ENCODE results near the gene CAV2. TPM values are rescaled to one million over a fixed set of nuclear protein-coding genes. Genes with fewer than 3 reads are reported as not detected.
A peak's percentile ranks its signal among the peaks of the same experiment; 100 is the strongest.

Gene CAV2
- total and polyA plus RNA-seq, 9 of the 15 experiments (the other 6 are each of a cell fraction or from before 2014, with no cell fraction given): 16.1 to 137 (median 38.3) TPM

DNA sequence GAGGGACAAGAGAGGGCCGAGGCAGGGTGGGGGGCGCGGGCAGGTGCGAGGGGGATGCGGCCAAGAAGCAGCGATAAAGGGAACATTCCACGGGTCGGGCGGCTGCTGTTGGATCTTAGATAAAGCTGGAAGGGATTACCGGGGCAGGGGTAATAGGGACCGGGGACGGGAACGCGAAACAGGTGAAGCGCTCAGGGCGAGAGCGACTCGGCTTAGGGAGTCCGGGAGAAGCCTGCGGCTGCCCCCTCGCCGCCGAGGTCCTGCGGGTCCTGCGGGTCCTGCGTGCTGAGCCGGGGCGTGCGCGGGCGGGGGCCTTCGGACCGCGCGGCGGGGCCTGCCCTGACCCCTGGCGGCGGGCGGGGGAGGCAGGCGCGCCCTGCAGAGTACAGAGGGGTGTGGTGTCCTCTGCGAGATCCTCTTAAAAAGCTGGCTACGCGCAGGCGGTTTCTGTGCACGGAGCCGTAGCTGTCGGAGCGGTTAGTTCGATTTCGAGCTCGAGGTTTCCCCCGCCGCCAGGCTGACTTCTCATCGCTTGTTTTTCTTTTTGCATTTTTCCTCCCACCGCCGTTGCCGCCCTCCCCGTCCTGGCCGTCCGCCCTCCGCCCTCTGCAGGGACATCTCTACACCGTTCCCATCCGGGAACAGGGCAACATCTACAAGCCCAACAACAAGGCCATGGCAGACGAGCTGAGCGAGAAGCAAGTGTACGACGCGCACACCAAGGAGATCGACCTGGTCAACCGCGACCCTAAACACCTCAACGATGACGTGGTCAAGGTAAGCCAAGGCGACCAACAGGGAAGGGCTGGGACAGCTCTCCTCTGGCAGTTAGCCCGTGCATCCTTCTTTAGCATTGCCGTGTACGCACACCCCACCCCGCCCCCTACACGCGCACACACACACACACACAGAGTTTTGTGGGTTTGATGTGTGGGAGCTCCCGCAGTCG lies 26.6 kb downstream of the CAV2 start (continued):
- TF ChIP-seq, protein P1, sequence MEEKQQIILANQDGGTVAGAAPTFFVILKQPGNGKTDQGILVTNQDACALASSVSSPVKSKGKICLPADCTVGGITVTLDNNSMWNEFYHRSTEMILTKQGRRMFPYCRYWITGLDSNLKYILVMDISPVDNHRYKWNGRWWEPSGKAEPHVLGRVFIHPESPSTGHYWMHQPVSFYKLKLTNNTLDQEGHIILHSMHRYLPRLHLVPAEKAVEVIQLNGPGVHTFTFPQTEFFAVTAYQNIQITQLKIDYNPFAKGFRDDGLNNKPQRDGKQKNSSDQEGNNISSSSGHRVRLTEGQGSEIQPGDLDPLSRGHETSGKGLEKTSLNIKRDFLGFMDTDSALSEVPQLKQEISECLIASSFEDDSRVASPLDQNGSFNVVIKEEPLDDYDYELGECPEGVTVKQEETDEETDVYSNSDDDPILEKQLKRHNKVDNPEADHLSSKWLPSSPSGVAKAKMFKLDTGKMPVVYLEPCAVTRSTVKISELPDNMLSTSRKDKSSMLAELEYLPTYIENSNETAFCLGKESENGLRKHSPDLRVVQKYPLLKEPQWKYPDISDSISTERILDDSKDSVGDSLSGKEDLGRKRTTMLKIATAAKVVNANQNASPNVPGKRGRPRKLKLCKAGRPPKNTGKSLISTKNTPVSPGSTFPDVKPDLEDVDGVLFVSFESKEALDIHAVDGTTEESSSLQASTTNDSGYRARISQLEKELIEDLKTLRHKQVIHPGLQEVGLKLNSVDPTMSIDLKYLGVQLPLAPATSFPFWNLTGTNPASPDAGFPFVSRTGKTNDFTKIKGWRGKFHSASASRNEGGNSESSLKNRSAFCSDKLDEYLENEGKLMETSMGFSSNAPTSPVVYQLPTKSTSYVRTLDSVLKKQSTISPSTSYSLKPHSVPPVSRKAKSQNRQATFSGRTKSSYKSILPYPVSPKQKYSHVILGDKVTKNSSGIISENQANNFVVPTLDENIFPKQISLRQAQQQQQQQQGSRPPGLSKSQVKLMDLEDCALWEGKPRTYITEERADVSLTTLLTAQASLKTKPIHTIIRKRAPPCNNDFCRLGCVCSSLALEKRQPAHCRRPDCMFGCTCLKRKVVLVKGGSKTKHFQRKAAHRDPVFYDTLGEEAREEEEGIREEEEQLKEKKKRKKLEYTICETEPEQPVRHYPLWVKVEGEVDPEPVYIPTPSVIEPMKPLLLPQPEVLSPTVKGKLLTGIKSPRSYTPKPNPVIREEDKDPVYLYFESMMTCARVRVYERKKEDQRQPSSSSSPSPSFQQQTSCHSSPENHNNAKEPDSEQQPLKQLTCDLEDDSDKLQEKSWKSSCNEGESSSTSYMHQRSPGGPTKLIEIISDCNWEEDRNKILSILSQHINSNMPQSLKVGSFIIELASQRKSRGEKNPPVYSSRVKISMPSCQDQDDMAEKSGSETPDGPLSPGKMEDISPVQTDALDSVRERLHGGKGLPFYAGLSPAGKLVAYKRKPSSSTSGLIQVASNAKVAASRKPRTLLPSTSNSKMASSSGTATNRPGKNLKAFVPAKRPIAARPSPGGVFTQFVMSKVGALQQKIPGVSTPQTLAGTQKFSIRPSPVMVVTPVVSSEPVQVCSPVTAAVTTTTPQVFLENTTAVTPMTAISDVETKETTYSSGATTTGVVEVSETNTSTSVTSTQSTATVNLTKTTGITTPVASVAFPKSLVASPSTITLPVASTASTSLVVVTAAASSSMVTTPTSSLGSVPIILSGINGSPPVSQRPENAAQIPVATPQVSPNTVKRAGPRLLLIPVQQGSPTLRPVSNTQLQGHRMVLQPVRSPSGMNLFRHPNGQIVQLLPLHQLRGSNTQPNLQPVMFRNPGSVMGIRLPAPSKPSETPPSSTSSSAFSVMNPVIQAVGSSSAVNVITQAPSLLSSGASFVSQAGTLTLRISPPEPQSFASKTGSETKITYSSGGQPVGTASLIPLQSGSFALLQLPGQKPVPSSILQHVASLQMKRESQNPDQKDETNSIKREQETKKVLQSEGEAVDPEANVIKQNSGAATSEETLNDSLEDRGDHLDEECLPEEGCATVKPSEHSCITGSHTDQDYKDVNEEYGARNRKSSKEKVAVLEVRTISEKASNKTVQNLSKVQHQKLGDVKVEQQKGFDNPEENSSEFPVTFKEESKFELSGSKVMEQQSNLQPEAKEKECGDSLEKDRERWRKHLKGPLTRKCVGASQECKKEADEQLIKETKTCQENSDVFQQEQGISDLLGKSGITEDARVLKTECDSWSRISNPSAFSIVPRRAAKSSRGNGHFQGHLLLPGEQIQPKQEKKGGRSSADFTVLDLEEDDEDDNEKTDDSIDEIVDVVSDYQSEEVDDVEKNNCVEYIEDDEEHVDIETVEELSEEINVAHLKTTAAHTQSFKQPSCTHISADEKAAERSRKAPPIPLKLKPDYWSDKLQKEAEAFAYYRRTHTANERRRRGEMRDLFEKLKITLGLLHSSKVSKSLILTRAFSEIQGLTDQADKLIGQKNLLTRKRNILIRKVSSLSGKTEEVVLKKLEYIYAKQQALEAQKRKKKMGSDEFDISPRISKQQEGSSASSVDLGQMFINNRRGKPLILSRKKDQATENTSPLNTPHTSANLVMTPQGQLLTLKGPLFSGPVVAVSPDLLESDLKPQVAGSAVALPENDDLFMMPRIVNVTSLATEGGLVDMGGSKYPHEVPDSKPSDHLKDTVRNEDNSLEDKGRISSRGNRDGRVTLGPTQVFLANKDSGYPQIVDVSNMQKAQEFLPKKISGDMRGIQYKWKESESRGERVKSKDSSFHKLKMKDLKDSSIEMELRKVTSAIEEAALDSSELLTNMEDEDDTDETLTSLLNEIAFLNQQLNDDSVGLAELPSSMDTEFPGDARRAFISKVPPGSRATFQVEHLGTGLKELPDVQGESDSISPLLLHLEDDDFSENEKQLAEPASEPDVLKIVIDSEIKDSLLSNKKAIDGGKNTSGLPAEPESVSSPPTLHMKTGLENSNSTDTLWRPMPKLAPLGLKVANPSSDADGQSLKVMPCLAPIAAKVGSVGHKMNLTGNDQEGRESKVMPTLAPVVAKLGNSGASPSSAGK (IDR thresholded peaks at IDR 0.05): no peak; the same call in 1 of the 2 replicates
- TF ChIP-seq ZNF217 (CRISPR knock-in tag; IDR thresholded peaks at IDR 0.05): no peak
- peak; percentile 52 for TF ChIP-seq SAP30 (IDR thresholded peaks at IDR 0.05; ENCODE audit: borderline replicate concordance, insufficient read depth, low read depth, low read length, poor library complexity, severe bottlenecking)
- TF ChIP-seq, protein P2, sequence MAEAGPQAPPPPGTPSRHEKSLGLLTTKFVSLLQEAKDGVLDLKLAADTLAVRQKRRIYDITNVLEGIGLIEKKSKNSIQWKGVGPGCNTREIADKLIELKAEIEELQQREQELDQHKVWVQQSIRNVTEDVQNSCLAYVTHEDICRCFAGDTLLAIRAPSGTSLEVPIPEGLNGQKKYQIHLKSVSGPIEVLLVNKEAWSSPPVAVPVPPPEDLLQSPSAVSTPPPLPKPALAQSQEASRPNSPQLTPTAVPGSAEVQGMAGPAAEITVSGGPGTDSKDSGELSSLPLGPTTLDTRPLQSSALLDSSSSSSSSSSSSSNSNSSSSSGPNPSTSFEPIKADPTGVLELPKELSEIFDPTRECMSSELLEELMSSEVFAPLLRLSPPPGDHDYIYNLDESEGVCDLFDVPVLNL (CRISPR knock-in tag; IDR thresholded peaks at IDR 0.05; ENCODE audit: low read depth): no peak
- 0 out of 2 replicates have a peak, but pooled peaks have one; percentile 29 for TF ChIP-seq EZH2 (IDR thresholded peaks at IDR 0.05; ENCODE audit: borderline replicate concordance, low read depth, low read length)
- TF ChIP-seq, protein P3, sequence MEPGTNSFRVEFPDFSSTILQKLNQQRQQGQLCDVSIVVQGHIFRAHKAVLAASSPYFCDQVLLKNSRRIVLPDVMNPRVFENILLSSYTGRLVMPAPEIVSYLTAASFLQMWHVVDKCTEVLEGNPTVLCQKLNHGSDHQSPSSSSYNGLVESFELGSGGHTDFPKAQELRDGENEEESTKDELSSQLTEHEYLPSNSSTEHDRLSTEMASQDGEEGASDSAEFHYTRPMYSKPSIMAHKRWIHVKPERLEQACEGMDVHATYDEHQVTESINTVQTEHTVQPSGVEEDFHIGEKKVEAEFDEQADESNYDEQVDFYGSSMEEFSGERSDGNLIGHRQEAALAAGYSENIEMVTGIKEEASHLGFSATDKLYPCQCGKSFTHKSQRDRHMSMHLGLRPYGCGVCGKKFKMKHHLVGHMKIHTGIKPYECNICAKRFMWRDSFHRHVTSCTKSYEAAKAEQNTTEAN (CRISPR knock-in tag; IDR thresholded peaks at IDR 0.05): 0 out of 2 replicates have a peak, but pooled peaks have one; percentile 71
- TF ChIP-seq NCOA1 (IDR thresholded peaks at IDR 0.05; ENCODE audit: low read depth): 0 out of 2 replicates have a peak, but pooled peaks have one; percentile 39
- TF ChIP-seq FIP1L1 (IDR thresholded peaks at IDR 0.05; ENCODE audit: low read depth, low read length, poor library complexity, severe bottlenecking): peak; percentile 75
- TF ChIP-seq ZC3H4 (CRISPR knock-in tag; IDR thresholded peaks at IDR 0.05; ENCODE audit: borderline replicate concordance): 0 out of 2 replicates have a peak, but pooled peaks have one; percentile 11
- no peak for TF ChIP-seq FOS (IDR thresholded peaks at IDR 0.05; ENCODE audit: extremely low read depth, insufficient read length)
- TF ChIP-seq MAZ (CRISPR knock-in tag; conservative IDR thresholded peaks at IDR 0.05 in 1 of 2, IDR thresholded peaks at IDR 0.05 in 1 of 2): peak; percentile 87 to 97

Measured in K562 (cell line).